8988T (cell line): ENCODE data around the gene PPM1E.

ENCODE experiments used
- DNase-seq: peaks from one replicate; pipeline ENCODE4 v3.0.0; 2011

PPM1E gene

GRCh38 chr17:58960068-58960467 lies 204.4 kb downstream of the PPM1E start:
- DNase-seq = peak; percentile 28

DNA sequence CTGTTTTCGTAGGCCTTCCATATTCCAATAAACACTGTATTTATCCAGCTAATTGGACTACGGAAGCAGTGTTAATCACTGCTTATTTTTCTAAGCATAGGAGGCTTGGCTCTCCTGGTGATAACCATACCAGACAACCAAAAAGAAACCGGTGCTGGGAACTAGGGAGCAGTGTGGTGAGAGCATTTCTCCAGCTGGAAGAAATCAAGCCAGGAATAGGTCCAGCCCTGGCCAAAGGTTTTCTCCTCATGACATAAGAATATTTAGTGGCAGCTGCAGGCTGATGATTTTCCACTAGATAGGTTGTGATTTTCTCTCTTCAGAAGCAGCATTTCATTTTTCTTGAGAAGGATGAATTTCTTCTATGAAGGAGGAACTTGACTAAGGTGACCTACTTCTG lies 209.6 kb downstream of the PPM1E start:
- DNase-seq = no peak

DNA sequence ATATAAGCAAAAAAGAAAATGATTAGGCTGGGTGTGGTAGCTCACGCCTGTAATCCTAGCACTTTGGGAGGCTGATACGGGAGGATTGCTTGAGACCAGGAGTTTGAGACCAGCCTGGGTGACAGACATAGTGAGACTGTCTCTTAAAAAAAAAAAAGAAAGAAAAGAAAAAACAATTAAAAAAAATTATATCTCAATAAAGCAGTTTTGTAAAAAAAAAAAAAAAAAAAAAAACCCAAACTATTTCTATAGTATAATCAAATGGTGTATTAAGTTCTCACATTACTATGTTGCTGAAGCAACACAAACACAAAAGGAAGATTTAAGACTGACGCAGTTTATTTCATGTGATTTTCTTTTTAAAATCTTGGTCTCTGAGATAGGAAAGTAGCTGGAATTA lies 210.6 kb downstream of the PPM1E start:
- no peak for DNase-seq

- DNase-seq = no peak
Observed at GRCh38 chr17:58968426-58969061, 212.9 kb downstream of the PPM1E start.

- no peak for DNase-seq
Observed at GRCh38 chr17:58969156-58969555, 213.5 kb downstream of the PPM1E start.

DNA sequence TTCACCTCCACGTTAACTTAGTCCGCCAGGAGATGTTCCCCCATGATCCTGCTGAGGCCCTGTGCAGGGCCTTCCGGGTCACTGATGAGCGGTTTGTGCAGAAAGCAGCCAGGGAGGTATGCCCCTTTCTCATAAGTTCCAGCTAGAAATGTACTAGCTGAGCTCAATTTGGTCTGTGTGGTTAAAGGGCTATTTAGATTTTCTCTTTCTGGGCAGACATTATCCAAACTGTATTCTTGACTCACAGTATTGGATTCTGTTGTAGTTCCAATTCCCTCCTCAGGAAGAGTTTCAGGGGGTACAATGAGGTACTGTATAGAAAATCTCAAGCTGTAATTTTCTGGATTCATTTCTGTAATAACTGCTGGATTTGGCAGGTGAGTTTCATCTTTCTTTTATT lies 214.0 kb downstream of the PPM1E start:
- DNase-seq = no peak

GRCh38 chr17:58970609-58971450 lies 215.2 kb downstream of the PPM1E start:
- no peak for DNase-seq

- DNase-seq = no peak
Observed at GRCh38 chr17:58974354-58974753, 218.7 kb downstream of the PPM1E start.

- DNase-seq = no peak
Observed at GRCh38 chr17:58976541-58976940, 220.9 kb downstream of the PPM1E start.

DNA sequence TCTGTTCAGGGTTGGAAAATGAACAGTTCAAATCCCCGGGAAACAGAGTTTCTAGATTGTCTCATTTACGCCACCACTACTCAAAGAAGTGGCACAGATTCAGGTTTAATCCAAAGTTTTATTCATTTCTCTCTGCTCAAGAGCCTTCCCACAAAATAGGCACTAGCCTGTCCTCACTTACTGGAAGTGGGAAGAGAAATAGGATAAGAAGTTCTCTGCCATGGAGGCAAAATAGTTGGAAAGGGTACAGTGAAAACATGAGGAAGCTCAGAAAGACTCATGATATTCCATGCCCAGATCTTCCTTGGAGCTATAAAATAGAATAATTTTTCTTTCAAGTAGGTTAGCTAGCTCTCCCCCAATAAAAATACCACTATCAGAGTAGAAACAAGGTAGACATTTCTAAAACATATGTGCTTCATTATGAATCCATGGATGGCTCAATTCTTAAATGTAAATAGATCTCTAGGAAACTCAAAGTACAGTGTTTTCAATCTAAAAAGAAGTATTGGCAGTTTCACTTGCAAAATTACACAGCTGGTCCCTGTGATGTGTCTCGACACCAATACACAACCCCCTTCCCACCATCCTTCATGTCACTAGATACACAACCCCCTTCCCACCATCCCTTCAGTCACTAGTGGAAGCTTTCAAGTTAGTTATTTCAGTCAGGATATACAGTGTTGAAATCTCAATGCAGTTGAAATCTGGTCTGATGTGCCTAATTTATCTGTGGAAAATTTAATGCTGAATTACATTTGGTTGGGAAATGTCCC lies 225.2 kb downstream of the PPM1E start:
- no peak for DNase-seq

- DNase-seq = no peak
Observed at GRCh38 chr17:58982626-58983025, 227.0 kb downstream of the PPM1E start.

DNA sequence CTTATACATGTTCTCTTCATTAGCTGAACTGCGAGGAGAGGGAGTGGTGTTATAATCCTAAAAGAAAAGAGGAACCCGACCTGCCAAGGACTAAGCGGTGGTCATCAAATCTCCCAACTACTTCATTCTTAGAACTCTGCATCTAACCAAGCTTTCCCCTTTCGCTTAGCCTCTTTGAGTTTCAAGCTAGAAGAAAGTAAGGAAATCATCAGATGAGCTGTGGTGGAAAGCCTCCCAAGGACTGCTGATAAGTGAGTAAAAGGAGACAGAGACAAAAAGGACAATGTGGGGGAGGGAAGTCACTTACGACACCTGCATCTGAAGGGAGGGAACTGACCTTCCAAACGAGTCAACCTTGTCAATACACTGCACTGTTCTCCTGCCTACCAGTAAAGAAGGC lies 229.7 kb downstream of the PPM1E start:
- DNase-seq = no peak

GRCh38 chr17:58985971-58986370 lies 230.3 kb downstream of the PPM1E start:
- no peak for DNase-seq

DNA sequence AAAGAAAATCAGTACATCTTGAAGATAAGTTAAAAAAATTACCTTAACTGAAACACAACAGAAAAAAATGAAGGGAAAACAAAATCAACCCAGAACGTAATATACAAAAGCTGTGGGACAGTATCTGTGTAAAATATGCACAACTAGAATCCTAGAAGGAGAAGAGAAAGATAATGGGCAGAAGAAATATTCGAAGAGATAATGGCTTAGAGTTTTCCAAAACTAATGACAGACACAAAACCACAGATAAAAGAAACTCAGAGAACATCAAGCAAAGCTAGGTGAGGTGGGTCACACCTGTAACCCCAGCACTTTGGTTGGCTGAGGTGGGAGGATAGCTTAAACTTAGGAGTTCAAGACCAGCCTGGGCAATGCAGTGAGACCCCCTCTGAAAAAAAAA lies 234.0 kb downstream of the PPM1E start:
- DNase-seq = no peak

DNA sequence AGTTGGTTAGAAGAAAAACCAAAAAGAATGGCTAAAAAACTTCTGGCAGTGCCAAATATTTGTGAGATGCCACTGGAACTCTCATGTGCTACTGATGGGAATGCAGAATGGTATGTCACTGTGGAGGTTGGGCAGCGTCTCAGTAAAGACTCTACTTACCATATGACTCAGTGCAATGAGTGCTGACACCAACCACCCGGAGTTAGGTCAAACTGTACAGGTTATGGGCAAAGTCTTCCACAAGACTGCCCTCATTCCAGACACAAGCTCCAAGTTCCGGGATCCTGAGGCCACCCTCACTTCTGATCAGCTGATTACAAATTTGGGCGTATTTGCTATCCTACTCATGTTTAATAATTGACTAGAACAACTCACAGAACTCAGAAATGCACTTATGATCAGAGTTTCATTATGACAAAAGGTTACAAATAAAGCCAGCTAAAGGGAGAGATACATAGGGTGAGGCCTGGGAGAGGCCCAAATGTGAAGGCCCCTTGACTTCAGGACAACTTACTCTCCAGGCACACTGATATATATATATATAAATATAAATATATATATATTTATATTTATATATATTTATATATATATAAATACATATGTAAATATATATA lies 236.2 kb downstream of the PPM1E start:
- DNase-seq = no peak

GRCh38 chr17:58993311-58993710 lies 237.7 kb downstream of the PPM1E start:
- no peak for DNase-seq

DNA sequence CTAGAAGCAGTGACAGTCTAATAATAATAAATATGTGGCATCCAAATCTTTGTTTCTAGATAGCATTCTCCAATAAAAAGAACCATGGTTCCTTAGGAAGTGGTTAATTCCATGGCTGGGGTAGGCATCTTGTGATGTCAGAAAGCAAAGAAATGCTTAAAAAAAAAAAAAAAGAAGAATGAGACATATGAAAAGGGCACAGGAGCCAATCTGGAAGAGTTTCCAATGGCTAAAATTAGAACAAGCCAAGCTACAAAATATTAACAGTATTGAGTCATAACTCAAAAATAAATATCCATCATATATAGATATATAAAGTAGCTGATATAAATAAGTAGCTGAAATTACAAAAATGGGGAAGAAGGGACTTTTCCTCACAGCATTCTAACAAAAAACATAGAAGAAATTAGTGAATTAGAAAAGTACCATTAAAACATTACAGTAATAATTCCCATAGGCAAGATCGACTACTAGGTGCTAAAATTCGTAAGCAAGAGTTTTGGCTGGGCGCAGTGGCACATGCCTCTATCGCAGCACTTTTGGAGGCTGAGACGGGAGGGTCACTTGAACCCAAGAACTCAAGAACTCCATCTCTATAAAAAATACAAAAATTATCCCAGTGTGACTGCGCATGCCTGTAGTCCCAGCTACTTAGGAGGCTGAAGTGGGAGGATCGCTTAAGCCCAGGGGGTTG lies 239.7 kb downstream of the PPM1E start:
- no peak for DNase-seq

DNA sequence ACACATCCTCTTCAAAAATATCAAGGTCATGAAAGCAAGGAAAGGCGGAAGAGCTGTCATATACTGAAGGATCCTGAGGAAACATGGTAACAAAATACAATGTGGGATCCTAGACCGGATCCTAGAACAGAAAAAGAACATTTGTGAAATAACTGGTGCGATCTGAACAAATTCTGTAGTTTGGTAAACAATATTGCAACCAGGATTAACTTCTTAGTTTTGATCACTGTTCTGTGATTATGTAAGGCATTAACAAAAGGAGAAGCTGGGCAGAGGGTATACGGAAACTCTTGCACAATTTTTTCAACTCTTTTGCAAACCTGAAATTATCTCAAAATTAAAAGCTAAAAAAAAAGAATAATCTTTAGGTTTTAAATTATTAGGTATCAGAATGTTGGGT lies 241.3 kb downstream of the PPM1E start:
- DNase-seq = no peak

DNA sequence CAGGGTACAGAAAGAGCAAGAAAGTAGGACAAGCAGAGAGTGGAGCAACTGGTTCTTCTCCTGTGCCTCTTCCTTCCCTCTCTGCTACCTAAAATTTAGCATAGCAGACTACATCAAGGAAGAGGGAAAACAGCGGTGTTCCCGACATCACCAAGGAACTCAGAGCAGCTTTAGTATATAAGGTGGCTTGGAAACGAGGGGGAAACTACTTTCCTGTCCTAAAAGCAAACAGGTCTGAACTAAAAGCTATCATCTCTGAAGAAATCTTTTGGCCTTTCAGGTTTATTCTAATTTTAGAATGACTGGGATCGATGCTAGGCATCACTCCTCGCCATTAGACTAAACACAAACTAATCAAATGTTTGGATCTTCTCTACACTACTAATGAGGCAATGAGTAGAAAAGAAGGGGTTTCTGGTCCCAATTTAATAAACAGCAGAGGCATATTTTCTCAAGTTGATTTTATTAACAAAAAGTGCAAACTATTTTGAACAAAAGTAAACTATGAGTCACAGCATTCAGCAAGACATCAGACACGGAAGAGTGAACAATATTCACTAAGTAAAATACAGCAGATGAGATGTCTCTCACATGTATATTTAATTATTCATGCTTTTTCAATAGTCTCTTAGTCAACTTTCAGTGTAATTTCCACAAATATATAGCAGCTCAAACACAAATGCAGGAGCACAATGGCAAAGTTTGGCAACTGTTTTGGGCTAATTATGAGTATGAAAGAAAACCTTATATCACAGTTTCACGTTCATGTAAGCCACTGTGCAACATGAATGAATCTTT lies 242.3 kb downstream of the PPM1E start:
- DNase-seq = no peak

DNA sequence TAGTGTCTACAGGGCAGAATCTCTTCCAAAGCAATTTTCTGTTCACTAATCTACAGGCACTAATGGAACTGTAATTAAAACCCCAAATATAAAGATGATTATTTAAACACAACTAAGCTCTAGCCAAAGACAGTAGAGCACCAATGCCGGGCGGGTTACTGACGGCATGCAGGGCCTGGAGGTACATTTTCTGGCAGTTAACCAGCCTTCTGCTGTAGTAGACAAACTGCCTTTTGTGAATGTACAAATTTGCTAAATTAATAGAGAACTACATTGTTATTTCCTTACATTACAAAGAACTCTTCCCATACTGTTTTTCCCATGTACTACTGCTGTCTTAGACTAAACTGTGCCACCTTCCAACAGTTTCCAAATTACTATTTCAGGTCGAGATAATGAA lies 243.2 kb downstream of the PPM1E start:
- DNase-seq = no peak

DNA sequence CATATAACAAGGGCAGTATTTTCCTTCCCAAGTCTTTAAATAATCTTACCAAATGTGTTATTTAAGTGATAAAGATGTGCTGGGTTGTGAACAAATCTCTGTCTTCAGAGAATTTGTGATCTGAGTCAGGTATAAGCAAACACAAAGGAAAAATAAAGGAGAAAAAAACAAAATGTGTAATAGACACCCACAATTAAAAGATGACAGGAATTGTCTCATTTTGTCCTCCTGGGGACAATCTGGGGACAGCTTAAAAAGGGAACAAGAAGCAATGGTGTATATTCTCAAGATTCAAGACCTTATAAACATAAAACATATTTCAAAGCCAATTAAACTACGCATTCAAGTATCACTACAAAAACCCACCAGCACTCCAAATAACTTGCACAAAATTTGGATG lies 243.8 kb downstream of the PPM1E start:
- DNase-seq = no peak

- DNase-seq = no peak
Observed at GRCh38 chr17:59000022-59000421, 244.4 kb downstream of the PPM1E start.
